Epidermal melanocyte (primary cell): Measurements from ENCODE around the gene RET.

Source experiments
- DNase-seq: peaks from one replicate; pipeline ENCODE4 v3.0.0; 2011; ENCODE audit warnings: low spot score; ENCODE audit not compliant: insufficient read length

RET gene

DNA sequence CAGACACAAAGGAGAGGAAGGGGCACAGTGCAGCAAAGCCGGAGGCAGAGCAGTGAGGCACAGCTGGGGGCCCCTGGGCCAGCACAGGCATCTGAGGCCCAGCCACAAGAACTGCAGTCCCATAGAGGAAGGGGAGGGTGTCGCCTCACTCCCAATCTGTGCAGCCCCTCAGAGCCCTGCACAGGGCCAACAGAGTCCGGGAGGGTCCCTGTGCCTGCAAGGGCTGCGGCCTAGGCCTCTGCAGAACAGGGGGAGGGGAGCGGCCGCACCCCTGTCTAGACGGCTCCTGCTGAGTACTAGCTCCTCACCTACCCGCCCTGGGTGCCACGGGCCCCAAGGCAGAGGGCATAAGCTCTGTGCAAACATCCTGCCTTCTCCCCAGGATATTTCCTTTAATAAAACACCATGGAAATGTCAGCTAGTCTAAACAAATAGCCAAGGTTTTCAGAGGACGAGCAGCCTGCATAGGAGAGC is 32.4 kb upstream of the RET start:
- no peak for DNase-seq

DNA sequence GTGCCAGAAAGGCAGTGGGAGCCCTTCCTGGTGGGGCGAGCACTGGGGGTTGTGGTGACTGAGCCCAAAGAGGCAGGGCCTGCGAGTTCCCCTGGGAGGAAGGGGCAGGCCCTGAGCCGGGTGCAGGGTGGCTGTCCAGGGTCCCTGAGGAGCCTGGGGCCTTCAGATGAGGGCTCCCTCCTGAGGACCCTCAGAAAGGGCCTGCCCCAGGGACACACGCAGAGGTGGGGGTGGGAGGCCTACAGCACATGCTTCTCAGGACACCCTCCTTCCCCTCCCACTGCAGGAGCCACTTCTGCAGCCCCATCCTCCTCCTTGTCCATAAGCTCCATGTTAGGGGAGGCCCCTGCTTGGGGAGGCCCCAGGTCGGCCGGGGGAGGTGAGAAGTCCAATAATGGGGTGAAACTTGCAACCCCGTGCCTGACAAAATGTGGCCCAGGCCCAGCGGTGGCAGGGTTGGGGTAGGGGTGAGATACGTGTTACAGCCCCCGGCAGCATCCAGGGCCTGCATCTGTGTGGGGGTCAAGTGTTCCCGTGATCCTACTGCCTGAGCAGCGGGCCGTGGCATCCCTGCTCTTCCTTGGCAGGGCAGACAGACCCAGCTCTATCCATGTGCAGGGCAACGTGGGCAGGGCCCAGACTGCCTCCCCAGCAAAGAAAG is 31.8 kb upstream of the RET start:
- DNase-seq = no peak

DNA sequence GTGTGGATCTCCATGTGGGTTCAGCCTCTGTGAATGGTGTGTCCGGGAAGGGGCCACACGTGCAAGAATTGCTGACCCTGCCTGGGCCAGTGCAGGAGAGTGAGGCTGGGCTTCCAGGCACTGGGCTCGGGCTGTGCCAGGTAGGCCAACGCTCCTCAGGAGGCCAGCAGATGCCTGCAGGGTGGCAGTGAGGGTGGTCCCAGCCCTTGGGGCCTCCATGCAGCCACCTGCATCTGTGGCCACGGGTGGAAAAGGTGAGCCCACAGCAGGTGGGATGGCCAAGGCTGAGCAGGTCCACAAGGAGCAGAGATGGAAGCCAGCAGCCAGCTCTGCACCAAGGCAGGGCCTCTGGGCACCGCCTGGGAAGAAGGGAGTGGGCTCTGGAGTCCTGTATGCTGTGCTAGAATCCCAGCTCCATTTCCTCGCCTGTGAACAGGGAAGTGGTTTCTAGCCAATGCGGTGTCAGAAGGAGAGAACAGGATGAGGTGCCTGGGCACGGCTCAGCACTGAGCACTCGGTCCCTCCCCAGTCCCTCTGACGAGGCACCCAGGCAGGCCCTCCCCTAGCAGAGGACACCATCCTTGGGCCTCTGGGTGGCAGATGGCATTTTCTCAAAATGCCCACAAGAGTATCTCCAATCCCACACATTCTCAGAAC is 31.1 kb upstream of the RET start:
- DNase-seq = no peak

DNA sequence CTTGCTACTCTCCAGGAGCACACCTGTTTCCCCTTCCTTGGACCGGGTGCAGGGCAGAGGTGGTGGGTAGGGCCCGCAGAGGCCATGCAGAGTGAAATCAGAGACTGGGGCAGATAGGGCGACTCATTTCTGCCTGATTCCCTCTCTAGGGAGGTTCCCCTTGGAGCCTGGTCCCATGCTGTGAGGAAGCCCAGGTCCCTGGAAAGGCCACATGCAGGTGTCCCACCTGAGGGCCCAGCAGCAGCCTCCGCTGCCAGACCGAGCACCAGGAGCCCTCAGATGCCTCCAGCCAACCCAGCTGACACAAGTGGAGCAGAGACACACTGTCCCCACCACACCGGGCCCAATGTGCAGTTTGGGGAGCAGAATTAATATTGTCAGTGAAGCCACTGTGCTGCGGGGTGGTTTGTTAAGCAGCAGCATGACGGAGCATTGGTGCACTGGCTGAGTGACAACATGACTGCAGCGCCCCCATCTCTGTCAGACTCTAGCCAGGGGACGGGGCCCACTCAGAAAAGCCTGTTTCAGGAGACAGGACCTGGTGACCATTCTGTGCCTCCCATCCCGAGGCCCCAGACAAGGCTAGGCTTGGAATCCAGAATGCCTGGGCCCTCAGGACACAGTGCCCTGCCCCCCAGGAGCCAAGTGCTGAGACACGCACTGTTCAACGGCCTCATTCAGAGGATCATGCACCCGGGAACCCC is 30.4 kb upstream of the RET start:
- DNase-seq = no peak

DNA sequence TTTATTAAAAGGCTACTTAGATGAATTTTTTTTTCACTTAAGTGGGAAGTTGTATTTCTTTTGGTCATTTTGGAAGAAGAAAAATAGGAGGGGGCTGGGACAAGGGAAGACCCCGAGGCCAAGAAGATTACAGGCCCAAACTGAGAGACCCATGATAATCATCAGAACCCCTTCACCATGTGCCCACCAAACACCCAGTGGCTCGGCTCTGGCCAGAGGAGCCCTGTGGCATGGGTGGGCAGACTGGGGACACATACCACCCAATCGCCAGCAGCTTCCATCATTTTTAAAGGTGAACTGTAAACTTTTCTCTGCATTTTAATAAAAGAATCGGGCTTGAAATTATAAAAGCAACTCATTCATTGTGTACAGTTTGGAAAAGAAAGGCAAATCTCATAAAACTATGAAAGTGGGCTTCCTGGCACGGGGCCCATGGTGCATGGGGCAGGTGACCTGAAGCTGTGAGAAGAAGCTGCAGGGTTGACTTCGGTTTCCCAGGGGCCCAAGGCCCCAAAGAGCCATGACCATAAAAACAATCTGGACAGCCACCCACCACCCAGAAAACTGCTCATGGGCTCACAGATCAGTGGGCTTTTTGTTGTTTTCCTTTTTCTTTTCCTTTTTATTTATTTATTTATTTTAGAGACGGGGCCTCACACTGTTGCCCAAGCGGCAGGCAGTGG is 29.4 kb upstream of the RET start:
- DNase-seq = no peak

DNA sequence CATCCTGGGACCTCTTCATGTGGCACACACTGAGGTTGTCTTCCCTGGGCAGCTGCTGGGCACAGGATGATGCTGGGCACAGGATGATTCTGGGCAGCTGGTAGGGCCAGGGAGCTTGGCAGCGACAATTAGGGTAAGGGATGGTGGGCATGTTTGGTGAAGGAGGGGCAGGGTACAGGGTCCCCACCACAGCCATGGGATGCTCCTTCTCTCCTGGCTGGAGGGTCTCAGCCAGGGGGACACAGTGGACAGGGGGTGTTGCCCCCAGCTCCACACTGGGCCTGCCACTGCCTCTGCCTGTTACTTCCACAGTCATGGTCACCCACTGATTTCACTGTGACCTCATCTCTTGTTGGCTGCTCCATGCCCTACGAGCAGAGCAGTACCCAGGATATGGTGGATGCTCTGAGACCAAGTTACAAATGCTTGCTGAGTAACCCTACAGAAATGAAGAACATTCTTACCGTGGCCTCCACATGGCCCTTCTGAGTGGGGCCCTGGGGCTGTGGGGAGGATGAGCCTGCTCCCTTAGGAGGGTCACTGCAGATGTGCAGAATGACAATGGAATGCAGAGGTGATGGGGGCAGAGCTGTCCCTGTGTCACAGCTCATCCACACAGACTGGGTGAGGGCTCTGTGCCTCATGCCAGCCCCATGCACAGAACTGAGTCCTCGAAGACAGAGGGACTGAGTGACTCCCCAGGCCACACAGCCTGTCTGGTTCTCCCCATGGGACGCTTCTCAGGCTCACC is 28.4 kb upstream of the RET start:
- DNase-seq = no peak

DNA sequence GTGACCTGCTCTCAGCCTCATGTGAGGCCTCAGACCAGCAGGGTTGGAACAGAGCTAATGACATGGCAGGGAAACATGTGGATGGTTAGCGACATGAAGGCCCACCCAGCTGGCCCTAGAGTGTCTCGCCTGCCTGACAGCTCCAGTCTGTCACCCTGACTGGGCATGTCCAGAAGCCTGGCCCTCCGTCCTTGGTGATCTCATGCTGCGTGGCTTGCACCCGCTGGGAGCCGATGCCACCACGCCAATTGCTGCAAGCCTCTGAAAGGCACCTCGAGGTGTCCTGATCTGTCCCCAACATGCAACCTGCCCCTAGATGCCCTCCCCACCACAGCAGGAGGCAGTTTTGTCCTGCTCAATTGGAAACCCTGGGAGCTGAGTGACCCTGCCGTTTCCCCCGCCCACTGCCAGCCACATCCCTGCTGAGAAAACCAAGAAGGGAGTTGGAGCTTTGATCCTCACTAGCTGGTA is 27.8 kb upstream of the RET start:
- no peak for DNase-seq

DNA sequence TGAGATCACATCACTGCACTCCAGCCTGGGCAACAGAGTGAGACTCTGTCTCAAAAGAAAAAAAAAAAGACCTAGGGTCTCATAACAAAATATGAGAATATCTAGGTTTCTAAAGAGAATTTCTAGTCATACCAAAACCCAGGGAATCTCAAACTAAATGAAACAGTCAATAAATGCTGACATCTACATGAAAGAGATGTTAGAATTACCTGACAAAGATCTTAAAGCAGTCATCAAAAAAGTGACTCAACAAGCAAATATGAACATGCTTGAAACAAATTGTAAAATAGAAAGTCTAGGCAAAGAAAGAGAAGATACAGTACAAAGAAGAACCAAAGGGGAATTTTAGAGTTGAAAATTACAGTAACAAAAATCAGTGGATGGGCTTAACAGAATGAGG is 26.9 kb upstream of the RET start:
- no peak for DNase-seq

DNA sequence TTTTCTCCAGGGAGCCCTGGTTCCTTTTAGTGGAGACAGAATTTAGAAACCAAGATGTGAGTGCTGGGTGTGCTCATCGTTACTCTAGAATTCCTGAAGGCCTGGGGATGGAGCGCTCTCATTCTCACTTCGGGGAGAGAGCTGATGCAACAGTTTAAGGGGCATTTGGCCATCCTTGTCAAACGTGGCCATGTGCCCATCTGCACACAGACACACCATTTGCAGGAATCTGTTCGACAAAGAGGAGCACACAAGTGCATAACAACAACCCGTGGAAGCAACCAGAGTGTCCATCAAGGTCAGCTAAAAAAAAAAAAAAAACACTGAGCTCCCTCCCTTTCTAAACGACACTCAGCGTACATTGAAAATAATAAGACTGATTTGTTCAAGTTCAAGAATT is 23.0 kb upstream of the RET start:
- DNase-seq = no peak

DNA sequence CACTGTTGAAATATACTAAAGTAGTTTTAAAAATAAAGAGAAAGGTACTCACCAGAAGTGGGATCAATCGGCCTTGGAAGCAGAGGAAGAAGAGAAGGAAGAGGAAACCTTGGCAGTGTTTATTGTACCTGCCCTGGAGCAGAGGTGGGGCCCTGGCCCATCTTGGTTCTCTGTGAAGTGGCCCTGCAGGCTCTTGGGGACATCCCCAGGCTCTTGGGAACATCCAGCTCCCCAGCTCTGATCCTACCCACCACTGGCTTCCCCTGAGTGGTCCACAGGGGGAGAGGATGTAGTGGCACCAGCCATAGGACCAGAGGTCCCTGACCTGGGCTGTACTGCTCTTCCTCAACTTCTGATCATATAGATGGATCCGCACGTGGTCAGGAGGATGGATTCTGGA is 22.3 kb upstream of the RET start:
- DNase-seq = no peak

DNA sequence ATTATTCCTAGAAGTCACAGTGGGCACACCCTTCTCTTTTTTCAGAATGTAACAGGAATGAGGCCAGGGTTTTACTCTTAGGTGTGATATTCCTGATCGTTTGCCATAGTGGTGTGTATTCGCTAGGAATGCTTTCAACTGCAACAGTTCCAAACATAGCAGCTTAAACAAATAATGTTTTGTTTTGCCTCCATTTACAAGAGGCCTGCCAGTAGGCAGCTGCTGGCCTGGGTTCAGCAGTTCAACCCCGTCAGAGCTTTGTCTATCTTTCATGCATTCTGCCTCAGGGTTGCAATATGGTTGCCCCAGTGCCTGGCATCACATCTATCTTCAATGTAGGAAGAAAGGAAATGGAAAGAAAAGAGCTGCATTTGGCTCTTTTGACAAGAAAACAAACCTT is 21.7 kb upstream of the RET start:
- DNase-seq = no peak

DNA sequence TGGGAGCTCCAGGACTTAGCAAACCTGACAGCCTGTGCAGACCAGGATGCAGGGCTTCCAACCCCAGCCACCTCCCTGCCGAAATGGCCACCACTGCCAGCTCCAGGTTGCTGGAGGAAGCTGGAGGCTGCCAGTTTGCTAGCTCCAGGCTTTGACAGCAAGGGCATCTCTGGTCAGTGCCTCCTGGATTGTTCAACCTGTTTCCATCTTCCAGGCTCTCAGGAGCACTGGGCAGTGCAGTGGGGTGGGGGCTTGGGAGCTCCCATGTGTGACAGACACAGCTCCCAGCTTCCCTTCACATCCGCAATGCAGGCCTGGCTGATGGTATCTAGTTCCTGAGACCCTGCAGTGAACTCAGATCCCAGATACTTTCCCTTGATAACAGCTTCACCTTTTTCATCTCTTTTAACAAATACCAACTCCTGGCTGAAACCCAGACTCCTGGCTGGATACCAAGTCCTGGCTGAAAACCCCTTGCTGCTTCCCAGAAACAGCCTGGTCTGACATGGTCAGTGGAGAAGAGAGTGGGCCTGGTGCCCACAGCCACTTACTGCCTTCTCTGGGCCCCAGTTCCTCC is 20.8 kb upstream of the RET start:
- no peak for DNase-seq

DNA sequence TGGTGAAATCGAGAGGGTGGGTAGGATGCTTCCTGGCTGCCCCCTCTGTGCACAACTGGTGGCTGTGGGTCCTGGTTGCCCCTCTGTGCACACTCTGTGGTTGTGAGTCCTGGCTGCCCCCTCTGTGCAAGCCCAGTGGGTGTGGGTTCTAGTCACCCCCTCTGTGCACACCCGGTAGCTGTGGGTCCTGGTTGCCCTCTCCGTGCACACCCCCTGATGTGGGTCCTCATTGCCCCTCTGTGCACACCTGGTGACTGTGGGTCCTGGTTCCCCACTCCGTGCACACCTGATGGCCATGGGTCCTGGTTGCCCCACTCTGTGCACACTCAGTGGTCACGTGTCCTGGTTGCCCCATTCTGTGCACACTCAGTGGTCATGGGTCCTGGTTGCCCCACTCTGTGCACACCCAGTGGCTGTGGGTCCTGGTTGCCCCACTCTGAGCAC is 20.3 kb upstream of the RET start:
- no peak for DNase-seq

DNA sequence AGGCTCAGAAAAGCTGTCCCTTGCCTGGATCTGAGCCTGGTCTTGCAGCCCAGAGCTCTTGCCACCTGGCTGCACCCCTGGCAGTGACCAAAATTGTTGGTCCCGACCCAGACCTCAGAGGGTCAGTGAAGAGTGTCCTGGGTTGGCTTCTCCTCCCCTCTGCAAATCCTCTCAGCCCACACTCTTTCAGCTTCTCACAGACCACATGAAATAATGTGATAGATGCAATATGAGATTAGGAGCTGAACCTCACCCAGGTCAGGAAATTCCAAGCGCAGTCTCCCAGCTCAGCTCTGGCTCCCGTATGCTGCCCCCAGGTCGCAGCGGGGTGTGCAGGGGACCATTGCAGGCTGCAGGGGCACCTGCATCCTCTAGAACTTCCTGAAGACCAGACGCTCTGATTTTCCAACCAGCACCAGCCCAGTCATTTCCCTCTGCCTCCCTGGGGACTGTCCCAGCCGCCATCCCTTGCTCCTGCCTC is 19.6 kb upstream of the RET start:
- DNase-seq = no peak

DNA sequence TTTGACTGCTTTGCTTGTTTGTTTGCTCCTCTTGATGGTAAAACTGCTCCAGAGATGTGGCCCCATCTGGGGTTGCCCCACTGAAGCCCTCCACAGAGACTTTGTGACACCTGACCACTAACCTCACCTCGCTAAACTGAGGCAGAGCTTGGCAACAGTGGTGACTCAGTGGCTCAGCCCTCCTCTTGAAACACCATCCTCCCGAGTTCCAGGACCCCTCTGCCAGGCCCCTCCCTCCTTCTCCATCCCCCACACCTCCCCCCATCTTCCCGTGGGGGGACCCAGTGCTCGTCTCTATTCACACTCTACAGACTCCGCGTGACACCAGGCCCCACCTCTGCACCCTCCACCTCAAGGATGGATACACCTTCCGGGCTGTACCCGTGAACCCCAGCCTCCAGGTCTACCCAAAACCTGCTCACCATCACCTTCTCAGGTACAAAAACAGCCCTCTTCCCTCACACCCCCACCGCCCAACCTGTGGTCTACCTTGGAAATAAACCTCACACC is 19.0 kb upstream of the RET start:
- no peak for DNase-seq

DNA sequence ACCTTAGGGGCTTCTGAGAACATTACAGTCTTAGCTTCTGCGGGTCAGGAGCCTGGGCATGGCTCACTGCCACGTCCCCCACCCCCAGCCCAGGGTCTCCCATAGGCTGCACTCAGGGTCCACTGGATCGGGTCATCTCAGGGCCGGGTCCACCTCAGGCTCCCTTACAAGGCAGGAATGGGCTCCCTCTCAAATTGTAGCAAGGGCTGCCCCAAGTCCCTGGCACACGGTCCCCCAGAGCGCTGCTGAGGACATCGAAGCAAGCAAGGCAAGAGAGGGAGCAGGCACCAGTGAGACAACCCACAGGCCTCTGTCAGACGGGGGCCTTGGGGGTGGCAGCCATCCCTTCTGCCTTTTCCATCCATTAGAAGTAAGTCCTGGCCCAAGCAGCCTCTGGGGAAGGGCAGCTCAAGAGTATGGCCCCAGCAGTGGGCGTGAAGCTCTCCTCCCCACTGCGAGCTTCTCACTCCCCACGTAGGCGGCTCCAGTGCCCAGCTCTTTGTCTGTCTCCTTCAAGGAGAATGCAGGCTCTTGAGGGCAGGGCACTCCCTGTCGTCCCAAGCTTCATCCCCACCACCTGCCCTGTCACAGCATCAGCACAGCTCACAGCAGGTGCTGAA is 18.0 kb upstream of the RET start:
- no peak for DNase-seq

DNA sequence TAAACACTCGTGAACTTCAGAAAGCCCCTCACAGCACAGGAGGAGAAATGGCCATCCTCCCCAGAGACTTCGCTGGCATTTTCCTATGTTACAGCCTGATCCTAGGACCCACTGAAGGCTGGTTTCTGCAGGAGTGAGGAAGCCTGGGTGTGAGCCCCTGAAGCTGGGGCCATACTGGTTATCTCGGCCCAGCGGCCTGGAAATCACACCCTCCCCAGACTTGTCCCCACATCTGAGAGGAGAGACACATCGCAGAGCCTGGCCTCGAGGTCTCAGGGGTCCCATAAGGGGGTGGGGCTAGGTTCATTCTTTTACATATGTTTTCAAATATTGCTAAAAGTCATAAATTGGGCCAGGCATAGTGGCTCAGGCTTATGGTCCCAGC is 17.5 kb upstream of the RET start:
- no peak for DNase-seq

DNA sequence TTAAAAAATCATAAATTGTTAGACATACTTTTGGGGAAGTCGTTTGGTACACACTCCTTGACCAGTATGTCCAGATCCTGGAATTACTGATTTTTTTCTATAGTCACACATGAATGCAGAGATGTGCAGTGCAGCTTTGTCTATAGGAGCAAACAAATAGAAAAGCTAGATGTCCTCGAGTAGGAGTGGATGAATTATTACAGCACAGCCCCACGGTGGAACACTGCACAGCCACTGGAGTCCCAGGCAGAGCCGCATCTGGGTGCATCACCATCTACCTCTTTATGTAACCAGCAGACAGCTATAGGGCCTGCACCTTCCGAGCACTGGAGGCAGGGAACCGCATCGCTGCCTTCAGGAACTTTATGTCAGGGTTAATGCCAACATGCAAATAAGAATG is 17.0 kb upstream of the RET start:
- no peak for DNase-seq

DNA sequence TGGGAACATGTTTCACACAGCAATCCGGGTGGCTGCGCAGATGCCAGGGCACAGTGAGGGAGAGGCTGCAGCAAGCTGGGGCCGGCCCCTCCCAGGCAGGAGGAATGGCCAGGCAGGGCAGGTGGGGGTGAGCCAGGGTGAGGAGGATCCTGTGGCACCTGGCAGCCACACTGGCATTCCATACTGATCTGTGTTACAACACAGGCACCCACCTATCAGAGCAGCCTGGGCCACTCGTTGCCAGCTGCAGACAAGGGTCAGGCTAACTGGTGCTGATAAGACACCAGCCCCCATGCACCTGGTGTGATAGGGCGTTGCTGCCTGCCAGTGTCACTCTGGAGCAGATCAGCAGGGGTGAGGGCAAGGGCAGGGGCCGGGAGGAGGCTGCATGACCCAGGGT is 16.6 kb upstream of the RET start:
- DNase-seq = no peak

DNA sequence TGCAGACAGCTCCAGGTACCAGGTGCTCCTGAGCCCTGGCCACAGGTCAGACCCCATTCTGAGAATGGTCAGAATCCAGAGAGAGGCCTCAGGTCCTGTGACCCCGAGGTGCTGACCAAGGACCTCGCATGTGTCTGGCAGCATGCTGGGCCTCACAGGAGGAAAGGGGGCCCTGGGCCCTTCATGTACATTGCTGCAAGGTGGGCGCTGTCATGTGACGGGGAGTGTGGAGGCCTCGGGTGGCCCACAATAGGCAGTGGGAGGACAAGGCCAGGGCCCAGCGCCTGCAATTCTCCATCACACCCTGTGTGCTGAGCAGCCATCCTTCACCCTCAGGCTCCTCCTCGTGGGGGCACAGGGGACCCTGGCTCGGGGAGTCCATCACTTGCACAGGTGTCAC is 15.5 kb upstream of the RET start:
- no peak for DNase-seq
